SH-SY5Y (cell line): ENCODE measurements around the gene AIP.

ENCODE experiments used
- GATA2 ChIP-seq: IDR thresholded peaks from 2 replicates; pipeline ENCODE4 v1.6.1; 2011; ENCODE audit warnings: mild to moderate bottlenecking, low read depth, low read length
- GATA3 ChIP-seq: IDR thresholded peaks from 2 replicates; pipeline ENCODE4 v1.6.1; 2011; ENCODE audit warnings: low read depth, mild to moderate bottlenecking, low read length, moderate library complexity

- TF ChIP-seq GATA2, result no peak
- TF ChIP-seq GATA3, result no peak
Measured at GRCh38 chr11:67522844-67523555, 40.2 kb downstream of the AIP start, which contains the start of gene CABP2.
